Stimulated activated CD4-positive, alpha-beta T cell treated with anti-CD3 and anti-CD28 coated beads, TNF-alpha, amount 100 ng/mL, for 24 hours (primary cell): ENCODE measurements around the gene CACNA1E.
"Not testable (repeated sequence)": the region's sequence is repeated elsewhere in the genome, so short reads cannot be mapped to it uniquely, and the experiment has no call there.

ENCODE experiments used
- DNase-seq, 3 experiments: peaks; one replicate each; pipeline ENCODE4 v3.0.0-alpha.2; 2020; ENCODE audit warnings: low read depth in 3 of 3

CACNA1E gene

DNA sequence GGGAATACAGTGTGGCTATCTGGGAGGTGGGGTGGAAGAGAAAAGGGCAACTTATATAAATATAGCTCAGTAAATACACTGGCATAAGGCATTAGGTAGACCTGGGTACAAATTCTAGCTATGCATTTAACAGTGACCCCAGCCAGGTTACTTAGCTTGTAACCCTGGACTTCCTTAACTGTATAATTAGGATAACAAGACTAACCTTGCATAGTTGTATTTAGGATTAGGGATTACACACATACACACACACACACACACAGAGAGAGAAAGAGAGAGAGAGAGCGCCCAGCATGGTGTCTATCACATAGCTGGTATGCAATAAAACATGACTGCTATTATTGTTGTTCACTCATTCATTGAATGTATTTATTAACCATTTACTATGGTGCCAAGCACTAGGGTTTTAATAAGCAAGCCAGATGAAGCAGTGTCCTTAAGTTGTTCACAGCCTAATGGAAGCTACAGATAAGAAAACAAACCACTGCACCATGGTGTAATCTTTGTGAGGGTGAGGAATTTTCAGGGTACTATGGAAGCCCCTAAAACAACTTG is 326.8 kb downstream of the CACNA1E start:
- no peak for DNase-seq

DNA sequence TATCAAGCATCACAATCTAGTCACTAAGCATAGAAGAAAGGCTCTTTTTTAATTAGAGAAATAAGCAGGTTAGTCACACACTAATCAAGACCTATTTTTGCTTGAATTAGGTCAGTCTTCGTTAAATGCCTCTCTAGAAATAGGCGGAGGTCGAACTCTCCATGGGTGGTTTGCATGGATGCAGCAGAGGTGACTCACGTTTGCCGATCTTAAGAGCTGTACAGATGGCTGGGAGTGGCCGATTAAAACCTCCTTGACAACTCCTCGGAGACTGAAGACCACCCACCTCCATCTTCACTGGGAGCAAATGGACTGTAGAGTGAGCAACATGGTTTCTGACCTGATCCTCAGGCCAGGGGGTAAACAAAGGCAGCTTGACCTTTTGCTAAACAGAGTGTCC is 328.9 kb downstream of the CACNA1E start:
- DNase-seq = no peak

DNA sequence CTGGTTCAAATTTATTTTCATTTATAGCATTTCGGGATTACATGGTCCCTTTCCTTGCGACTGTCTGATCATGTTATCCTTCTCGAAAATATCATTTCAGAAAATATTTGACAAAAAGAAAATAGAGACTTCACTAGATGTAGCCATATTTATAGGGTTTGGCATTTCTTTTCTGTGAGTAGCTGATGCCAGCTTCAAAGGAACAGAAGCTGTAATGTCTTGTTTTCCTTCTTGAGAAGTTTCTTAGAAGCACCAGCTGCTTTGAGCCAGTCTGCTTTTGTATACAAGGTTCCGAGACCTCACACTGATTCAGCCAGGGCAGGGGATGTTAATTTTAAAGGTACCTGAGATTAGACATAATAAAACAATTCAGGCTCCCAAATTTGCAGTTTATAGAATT is 329.9 kb downstream of the CACNA1E start:
- DNase-seq = no peak

DNA sequence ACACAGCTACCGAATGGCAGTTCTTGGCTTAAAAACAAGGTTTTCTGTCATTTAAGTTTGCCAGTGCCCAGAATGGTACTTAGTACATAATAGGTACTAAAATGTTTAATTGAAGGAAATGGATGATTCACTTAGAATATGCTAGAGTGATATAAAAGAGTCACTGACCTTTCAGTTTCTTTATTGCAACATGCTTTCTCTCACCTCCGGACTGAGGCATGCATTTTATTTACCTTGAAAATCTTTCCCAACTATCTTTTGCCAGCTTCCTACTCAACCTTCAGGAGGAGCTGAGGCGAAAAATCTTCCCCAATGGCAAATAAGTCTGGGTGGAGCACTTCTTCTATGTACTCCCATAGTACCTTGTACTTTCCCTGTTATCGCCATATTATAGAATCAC is 333.3 kb downstream of the CACNA1E start:
- no peak for DNase-seq

DNA sequence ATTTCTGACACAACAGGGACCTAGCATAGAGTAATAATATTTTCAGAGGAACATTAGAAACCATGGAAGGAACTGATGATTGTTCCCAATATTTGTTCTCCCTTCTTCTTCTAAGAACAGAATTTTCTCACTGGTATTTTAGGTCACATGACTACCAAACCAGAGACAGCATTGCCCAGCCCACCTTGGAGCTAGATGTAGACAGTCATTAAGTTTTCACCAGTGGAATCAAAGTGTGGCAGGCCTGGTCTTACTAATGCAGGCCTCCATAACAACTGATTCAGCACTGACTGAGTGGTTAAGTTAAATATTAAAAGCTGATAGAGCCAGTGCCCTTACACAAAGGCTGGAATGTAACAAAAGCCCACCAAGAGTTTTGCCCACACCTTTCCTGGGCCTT is 333.8 kb downstream of the CACNA1E start:
- DNase-seq = no peak

DNA sequence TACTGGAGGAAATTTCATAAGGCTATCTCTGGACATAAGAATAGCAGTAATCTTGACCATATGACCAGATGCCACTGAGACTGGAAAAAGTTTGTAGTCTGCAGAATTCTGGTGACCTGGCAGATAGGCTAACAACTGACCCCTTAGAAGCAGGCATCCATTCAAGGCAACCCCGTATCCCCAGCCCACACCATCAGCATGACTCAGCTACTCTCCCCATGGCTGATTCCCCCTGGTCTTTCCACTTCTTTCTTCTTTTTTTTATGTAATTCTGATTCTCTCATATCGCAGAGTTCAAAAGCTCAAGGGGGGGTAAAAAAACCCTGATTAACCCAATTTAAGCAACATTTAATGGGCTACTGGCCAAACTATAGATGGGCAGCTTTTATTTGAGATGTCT is 335.1 kb downstream of the CACNA1E start:
- no peak for DNase-seq

DNA sequence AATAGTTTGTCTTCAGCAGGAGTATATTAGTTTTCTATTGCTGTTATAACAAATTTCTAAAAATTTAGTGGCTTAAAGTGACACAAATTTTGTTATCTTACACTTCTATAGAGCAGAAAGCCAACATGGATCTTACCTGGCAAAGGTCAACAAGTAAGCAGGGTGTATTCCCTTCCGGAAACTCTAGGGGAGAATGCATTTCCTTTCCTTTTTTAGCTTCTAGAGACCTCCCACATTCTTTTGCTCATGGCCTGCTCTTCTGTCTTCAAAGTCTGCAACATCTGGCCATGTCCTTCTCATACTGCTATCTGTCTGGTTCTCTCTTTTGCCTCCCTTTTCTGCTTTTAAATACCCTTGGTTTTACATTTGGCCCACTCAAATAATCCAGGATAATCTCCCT is 335.6 kb downstream of the CACNA1E start:
- DNase-seq = no peak

DNA sequence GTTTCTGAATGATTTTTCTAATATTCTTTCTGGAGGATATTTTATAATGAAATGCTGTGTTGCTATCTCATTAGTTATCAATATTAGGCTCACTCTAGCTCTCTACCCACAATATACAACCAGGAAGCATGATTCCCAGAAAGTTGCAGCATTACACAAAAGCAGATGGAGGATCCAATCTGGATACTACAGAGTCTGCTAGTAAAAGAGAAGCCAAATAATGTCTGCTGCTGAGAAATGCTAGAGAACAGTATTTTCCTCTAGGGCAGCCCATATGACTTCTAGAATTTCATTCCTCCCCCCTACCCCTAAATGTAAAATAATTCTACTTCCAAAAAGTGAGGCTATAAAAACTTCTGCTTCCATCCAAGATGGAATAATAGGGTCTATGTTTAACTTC is 338.4 kb downstream of the CACNA1E start:
- DNase-seq = no peak

DNA sequence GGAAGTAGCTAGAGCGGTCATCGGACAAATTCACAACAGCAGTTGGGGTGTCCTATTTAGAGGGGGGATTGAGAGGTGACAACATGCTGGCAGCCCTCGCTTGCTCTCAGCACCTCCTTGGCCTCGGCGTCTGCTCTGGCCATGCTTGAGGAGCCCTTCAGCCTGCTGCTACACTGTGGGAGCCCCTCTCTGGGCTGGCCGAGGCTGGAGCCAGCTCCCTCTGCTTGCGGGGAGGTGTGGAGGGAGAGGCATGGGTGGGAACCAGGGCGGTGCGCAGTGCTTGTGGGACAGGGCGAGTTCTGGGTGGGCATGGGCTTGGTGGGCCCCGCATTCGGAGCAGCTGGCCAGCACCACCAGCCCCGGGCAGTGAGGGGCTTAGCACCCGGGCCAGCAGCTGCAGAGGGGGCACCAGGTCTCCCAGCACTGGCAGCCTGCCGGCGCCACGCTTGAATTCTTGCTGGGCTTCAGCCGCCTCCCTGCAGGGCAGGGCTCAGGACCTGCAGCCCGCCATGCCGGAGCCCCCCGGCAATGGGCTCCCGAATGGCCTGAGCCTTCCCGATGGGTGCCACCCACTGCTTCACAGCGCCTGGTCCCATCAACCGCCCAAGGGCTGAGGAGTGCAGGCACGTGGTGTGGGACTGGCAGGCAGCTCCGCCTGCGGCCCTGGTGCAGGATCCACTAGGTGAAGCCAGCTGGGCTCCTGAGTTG is 349.0 kb downstream of the CACNA1E start:
- not testable (repeated sequence) for DNase-seq

DNA sequence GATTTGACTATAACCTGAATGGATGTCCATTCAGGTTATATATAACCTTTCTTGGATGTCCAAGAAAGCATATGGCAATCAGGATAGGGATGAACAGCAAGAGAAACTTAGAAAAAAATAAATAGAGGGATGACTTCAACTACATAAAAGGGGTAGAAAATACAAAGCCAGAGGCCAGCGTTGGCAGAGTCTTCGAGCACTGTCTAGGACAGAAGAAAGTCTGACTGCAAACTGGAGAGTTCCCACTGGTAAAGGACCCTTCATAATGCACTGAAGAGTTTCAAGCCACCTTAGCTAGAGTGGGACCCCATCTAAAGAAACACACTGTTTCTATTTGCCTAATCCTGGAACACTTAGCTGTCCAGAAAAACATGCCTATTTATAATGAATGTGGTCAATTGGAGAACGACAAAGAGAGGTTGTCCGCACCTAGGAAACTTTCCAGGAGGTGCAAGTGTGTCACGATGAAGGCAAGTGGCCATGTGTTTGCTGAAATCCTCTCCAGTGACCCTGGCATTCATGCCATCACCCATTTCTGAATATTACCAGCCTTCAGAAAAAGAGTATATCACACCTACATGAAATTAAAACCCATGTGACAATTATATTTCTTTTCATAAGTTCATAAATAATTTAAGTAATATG is 362.8 kb downstream of the CACNA1E start:
- no peak for DNase-seq

DNA sequence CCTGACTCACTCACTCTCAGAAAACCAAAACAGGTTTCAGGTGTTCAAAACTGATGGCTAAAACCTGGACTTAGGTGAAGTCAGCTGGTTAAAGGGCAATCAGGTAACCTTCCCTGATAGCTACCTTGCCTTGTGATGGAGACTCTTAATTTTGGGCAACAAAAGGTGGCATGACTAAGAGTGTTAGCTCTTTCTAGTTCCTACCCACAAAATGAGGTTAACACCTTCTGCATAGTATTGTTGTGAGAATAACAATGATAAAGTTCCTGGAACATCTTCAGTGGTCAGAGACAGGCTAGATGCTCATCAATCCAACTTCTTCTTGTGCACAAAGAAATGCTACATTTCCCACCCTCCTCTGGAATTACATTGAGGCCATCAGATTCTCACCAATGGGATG is 363.4 kb downstream of the CACNA1E start:
- no peak for DNase-seq

DNA sequence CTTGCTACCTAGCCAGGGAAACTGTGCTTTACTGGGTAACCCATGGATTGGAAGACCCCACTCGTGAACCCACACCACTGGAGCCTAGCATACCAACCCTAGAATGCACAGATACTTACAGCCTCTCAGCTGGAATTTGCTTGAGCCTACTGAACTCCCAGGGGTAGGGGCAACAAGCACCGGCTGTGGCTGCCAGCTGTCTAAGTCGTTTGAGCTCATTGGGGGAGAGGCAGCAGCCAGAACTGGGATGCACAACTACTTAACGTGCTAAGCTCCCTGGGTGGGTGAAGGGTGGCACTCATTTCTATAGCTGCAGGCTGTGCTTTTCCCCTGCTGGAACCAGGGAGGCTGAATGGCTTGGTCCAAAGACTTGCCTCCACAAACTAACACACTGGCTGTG is 365.8 kb downstream of the CACNA1E start:
- no peak for DNase-seq

DNA sequence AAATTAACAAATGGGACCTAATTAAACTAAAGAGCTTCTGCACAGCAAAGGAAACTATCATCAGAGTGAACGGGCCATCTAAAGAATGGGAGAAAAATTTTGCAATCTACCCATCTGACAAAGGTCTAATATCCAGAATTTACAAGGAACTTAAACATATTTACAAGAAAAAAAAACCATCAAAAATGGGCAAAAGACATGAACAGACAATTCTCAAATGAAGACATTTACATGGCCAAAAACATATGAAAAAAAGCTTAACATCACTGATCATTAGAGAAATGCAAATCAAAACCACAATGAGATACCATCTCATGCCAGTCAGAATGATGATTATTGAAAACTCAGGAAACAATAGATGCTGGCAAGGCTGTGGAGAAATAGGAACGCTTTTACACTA is 370.9 kb downstream of the CACNA1E start:
- not testable (repeated sequence) for DNase-seq

DNA sequence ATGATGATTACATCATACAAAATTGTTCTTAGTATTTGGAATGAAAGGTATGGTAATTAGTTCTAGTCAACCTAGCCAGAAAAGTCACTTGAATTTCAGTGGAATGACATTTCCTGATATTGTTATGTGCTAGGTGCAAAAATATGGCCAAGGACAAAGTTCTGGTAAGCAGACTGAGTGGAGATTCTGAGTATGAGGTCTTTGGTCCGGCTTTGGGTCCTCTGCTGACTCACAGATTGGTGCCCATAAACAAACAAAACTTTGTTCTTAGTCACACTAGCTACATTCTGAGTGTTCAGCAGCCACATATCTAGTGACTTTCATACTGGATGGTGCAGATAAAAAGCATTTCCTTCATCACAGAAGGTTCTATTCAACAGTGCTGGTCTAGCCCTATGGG is 372.1 kb downstream of the CACNA1E start:
- DNase-seq = no peak
